Kidney epithelial cell (primary cell): ENCODE results near the gene IFNA8. TPM values are rescaled to one million over a fixed set of nuclear protein-coding genes. Genes with fewer than 3 reads are reported as not detected.

ENCODE experiments used
- DNase-seq: peaks from one replicate; pipeline ENCODE4 v3.0.0-alpha.2; 2010; ENCODE audit warnings: low read depth
- H3K27me3 ChIP-seq: 2 replicates; pipeline ENCODE4 v1.6.0; 2011; ENCODE audit warnings: low read length; ENCODE audit not compliant: control insufficient read depth, insufficient read depth
- H3K36me3 ChIP-seq: 2 replicates; pipeline ENCODE4 v1.5.1; 2011; ENCODE audit warnings: low read length; ENCODE audit not compliant: control insufficient read depth, insufficient read depth
- H3K4me3 ChIP-seq: 2 replicates; pipeline ENCODE4 v1.5.1; 2011; ENCODE audit warnings: low read depth, mild to moderate bottlenecking, control low read depth, low read length
- total RNA-seq: library from RNA; depleted of rRNA; stranded (reverse); fragments of >200 nt; gene quantifications from 2 replicates; pipeline ENCODE4 v1.2.3, GENCODE V29; 2015
- TF ChIP-seq, protein P1 (sequence below): IDR thresholded peaks from 2 replicates; pipeline ENCODE4 v1.5.1; 2011; ENCODE audit warnings: mild to moderate bottlenecking, moderate library complexity, low read length, control low read depth, inconsistent platforms; ENCODE audit not compliant: insufficient read depth, poor library complexity, severe bottlenecking

Gene IFNA8
- total RNA-seq, 1 donor from 2014 or later: not detected

DNA sequence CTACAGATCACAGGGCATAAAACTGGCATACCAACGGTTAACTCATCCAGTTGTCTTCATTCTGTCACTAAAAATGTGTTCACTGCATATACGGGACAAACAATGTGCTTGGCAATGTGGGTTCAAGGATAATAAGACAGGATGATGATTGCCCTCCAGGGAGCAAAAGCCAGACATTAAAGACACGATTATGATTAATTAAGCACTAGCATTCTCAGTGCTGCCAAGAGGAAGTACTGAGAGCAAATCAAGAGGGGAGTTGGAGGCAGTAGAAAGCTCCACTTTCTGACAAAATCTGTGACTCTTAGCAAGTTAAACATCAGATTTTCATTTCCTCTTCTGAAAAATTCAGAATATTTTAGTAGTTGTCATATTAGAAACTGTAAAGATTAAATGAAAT is 9.0 kb upstream of the IFNA8 start:
- Histone ChIP-seq H3K36me3 (no peaks in the 10 kb centered on the region), H3K4me3 (no peak overlapping the region), H3K27me3 (peaks cover 5% of the 10 kb centered on the region)
- DNase-seq: no peak
- TF ChIP-seq, protein P1, sequence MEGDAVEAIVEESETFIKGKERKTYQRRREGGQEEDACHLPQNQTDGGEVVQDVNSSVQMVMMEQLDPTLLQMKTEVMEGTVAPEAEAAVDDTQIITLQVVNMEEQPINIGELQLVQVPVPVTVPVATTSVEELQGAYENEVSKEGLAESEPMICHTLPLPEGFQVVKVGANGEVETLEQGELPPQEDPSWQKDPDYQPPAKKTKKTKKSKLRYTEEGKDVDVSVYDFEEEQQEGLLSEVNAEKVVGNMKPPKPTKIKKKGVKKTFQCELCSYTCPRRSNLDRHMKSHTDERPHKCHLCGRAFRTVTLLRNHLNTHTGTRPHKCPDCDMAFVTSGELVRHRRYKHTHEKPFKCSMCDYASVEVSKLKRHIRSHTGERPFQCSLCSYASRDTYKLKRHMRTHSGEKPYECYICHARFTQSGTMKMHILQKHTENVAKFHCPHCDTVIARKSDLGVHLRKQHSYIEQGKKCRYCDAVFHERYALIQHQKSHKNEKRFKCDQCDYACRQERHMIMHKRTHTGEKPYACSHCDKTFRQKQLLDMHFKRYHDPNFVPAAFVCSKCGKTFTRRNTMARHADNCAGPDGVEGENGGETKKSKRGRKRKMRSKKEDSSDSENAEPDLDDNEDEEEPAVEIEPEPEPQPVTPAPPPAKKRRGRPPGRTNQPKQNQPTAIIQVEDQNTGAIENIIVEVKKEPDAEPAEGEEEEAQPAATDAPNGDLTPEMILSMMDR: no peak

DNA sequence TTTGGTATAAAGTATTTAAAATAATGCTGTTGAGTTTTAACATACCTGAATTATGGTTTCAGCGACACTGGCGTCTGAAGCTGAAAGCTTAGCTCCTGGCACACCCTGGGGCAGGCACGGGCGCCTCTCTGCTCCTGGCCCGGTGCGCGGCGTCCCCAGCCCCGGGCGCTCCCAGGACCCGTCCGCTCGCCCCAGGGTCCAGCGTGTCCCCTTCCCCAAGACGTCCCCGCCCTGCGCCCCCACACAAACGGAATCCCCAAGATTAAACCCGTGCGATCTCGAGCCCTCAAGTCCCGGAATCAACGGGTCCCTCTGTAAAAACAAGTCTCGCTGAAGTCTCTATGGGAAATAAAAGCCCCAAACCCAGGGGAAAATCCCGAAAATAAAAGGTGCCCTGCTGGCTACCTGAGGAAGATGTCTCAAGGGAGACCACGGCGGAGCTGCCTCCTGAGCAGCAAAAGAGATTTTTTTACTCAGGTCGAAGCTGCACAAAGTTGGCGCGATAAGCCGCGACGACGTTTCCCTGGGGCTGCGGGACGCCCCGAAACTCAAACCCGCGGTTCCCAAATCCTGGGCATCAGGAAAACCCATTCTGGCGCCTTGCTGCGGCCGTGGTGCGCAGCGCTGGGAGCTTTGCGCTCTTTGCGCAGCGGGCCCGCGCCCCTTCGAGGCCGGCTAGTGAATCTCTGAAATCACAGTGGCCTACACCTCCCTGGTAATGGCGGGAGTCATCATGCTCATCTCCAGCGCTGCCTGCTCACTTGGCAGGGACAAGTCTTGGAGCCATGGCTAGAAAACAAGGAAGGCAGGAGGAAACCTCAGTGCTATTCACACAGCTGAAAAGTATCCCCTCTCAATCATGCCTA is 6.3 kb upstream of the IFNA8 start:
- no peaks in the 10 kb centered on the region for H3K27me3 ChIP-seq
- H3K4me3 ChIP-seq: peak overlapping the region; percentile 30

DNA sequence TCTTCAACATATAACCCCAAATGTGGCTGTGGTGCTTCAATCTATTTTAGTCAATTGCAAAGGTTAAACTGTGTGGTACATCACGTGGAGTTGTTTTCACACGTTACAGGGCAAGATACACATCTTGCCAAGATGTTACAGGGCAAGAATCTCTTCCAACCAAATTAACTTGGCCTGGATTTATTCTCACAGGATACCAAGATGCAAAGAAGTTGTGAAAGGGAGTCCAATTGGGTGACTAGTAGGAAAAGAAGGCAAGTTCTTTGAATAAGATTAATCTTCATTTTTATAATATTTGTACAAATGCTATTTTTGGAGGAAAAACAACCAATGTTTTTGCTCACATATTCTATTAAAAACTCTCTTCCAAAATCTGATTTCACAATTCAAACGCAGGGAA is 4.8 kb upstream of the IFNA8 start:
- Histone ChIP-seq H3K36me3 (no peaks in the 10 kb centered on the region), H3K27me3 (no peaks in the 10 kb centered on the region), H3K4me3 (no peak overlapping the region)
- TF ChIP-seq, protein P1: no peak
- no peak for DNase-seq

More for the DNA sequence above, 6.3 kb upstream of the IFNA8 start:
- no peak for DNase-seq
- TF ChIP-seq, protein P1: peak; percentile 14
- no peaks in the 10 kb centered on the region for H3K36me3 ChIP-seq

DNA sequence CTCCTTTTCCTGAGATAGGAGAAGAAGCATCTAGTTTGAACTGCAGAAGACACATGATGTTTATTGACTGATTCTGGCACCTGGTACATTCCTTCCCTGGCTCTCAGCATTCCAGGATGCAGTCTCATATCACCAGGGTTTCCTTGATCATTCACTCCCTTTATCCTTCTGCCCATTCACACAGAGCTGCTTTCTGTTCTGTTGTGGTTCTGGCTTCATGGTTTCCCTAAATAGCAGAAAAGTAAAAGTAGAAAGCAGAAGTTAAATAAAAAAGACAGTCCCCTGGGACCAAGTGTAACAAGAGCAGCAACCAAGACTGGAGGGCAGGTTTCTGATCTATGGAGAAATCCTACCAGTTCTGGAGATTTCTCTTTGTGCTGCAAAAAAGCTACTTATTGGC is 3.2 kb downstream of the IFNA8 start:
- no peaks in the 10 kb centered on the region for H3K27me3 ChIP-seq
- H3K36me3 ChIP-seq: no peaks in the 10 kb centered on the region
- TF ChIP-seq, protein P1: no peak
- DNase-seq: no peak
- H3K4me3 ChIP-seq: no peak overlapping the region

DNA sequence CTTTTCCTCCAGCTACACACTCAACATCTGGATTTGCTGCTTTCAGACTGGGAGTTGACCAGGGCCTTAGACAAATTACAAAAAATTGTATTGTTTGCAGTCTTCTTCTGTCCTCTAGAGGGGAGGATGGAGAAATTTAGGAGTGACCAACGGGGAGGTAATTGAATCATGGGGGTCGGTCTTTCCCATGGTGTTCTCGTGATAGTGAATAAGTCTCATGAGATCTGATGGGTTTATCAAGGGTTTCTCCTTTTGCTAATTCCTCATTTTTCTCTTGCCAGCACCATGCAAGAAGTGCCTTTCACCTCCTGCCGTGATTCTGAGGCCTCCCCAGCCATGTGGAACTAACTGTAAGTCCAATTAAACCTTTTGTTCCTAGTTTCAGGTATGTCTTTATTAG is 4.2 kb downstream of the IFNA8 start:
- H3K36me3 ChIP-seq: no peaks in the 10 kb centered on the region
- H3K27me3 ChIP-seq: no peaks in the 10 kb centered on the region
- no peak for DNase-seq
- TF ChIP-seq, protein P1: no peak
- no peak overlapping the region for H3K4me3 ChIP-seq

DNA sequence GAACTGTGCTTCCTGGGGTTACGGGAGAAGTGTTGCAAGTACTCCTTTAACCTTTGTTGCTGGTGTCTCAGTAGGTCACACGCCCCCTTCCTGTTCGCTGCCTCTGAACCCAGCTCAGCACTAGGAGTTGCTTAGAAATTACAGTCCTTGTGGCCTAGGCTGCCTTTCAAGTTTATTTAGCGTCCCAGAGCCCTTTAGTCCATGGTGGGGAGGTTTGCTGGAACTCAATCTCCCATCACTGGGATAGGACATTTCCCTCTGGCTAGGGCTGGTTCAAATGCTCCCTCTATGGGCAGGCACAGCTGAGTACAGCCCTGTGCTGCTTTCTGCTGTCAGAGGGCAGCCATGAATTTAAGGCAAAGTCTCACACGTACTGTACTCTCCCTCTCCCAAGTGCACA is 4.7 kb downstream of the IFNA8 start:
- no peak for DNase-seq
- Histone ChIP-seq H3K36me3 (no peaks in the 10 kb centered on the region), H3K4me3 (no peak overlapping the region), H3K27me3 (no peaks in the 10 kb centered on the region)
- TF ChIP-seq, protein P1: no peak
